Activated naive CD4-positive, alpha-beta T cell treated with anti-CD3 and anti-CD28 coated beads for 36 hours (primary cell): ENCODE data around the gene TP73. TPM values are rescaled to one million over a fixed set of nuclear protein-coding genes. Genes with fewer than 3 reads are reported as not detected.
"Not testable (repeated sequence)": the region's sequence is repeated elsewhere in the genome, so short reads cannot be mapped to it uniquely, and the experiment has no call there.

ENCODE experiments used
- CTCF ChIA-PET: fragments of 350-600 bp; sonication (Branson Sonifier 250); formaldehyde crosslinking; loops from one replicate; lab custom pipeline; 2021; ENCODE audit warnings: antibody characterized with exemption; lab: Charles Lee
- DNase-seq: peaks from one replicate; pipeline ENCODE4 v3.0.0-alpha.2; 2020
- H3K27ac Mint-ChIP-seq: one replicate; pipeline ENCODE4 v1.8.0; 2021; ENCODE audit warnings: mild to moderate bottlenecking, mixed read lengths
- H3K27me3 Mint-ChIP-seq: one replicate; pipeline ENCODE4 v1.8.0; 2021; ENCODE audit warnings: low read depth, mixed read lengths
- H3K36me3 Mint-ChIP-seq: one replicate; pipeline ENCODE4 v1.8.0; 2021; ENCODE audit warnings: low read depth, mixed read lengths
- H3K4me1 Mint-ChIP-seq: one replicate; pipeline ENCODE4 v1.8.0; 2021; ENCODE audit warnings: low read depth, mixed read lengths
- H3K4me3 Mint-ChIP-seq: one replicate; pipeline ENCODE4 v1.8.0; 2021; ENCODE audit warnings: mild to moderate bottlenecking, moderate library complexity, mixed read lengths
- H3K9me3 Mint-ChIP-seq: one replicate; pipeline ENCODE4 v1.8.0; 2021; ENCODE audit warnings: mixed read lengths
- intact Hi-C: fragments of 100-400 bp; cut with micrococcal nuclease; formaldehyde crosslinking; loops from one replicate; pipeline ENCODE4 v1.15.1; 2023
- total RNA-seq, 2 experiments: library from RNA; stranded (reverse); gene quantifications; one replicate each; pipeline ENCODE4 v1.2.3, GENCODE V29; 2021

The TP73 gene
- total RNA-seq, 2 experiments from 2014 or later: 0.20 to 0.43 TPM

- CTCF ChIA-PET: interaction anchor here (0.5 to 0.6 kb wide), 2 partner anchors 9 to 125 kb away, joined by 3 read pairs; no protein-coding TSS in a partner anchor
- intact Hi-C loops: no loop called here
These were observed 41.7 kb upstream of the TP73 start for GRCh38 chr1:3610527-3611169.

GRCh38 chr1:3611170-3612019, 40.9 kb upstream of the TP73 start, which contains the start of gene MEGF6:
TSS of gene MEGF6 (minus strand) at chr1:3611508. CDS start at chr1:3611268, 240 bp downstream.
- intact Hi-C loops: no loop called here
- peak; percentile 49 for DNase-seq
- peak within 1 kb of the TSS; percentile 66 for H3K4me3 Mint-ChIP-seq
- CTCF ChIA-PET: interaction anchor here (0.6 kb wide), 1 partner anchor 126 kb away, joined by 3 read pairs; no protein-coding TSS in a partner anchor
- H3K27ac Mint-ChIP-seq: no peak within 1 kb of the TSS
- H3K36me3 Mint-ChIP-seq: no peaks in the 10 kb centered on the region
- peaks cover 10% of the 10 kb centered on the region for H3K27me3 Mint-ChIP-seq
- no peaks in the 10 kb centered on the region for H3K9me3 Mint-ChIP-seq
- peaks cover 10% of the 10 kb centered on the region for H3K4me1 Mint-ChIP-seq

More at GRCh38 chr1:3610527-3611169, 41.7 kb upstream of the TP73 start:
- peak overlapping the region; percentile 62 for H3K4me3 Mint-ChIP-seq
- H3K27me3 Mint-ChIP-seq: peaks cover 10% of the 10 kb centered on the region
- peaks cover 10% of the 10 kb centered on the region for H3K4me1 Mint-ChIP-seq
- H3K9me3 Mint-ChIP-seq: no peaks in the 10 kb centered on the region
- H3K36me3 Mint-ChIP-seq: no peaks in the 10 kb centered on the region
- DNase-seq: peak; percentile 19
- H3K27ac Mint-ChIP-seq: no peak overlapping the region

GRCh38 chr1:3612123-3612522, 40.2 kb upstream of the TP73 start:
- no peak for DNase-seq
- CTCF ChIA-PET: no interaction called here
- H3K9me3 Mint-ChIP-seq: no peaks in the 10 kb centered on the region
- no peak overlapping the region for H3K27ac Mint-ChIP-seq
- H3K36me3 Mint-ChIP-seq: no peaks in the 10 kb centered on the region
- peaks cover 10% of the 10 kb centered on the region for H3K27me3 Mint-ChIP-seq
- peaks cover 10% of the 10 kb centered on the region for H3K4me1 Mint-ChIP-seq
- intact Hi-C loops: no loop called here
- peak overlapping the region; percentile 66 for H3K4me3 Mint-ChIP-seq

DNA sequence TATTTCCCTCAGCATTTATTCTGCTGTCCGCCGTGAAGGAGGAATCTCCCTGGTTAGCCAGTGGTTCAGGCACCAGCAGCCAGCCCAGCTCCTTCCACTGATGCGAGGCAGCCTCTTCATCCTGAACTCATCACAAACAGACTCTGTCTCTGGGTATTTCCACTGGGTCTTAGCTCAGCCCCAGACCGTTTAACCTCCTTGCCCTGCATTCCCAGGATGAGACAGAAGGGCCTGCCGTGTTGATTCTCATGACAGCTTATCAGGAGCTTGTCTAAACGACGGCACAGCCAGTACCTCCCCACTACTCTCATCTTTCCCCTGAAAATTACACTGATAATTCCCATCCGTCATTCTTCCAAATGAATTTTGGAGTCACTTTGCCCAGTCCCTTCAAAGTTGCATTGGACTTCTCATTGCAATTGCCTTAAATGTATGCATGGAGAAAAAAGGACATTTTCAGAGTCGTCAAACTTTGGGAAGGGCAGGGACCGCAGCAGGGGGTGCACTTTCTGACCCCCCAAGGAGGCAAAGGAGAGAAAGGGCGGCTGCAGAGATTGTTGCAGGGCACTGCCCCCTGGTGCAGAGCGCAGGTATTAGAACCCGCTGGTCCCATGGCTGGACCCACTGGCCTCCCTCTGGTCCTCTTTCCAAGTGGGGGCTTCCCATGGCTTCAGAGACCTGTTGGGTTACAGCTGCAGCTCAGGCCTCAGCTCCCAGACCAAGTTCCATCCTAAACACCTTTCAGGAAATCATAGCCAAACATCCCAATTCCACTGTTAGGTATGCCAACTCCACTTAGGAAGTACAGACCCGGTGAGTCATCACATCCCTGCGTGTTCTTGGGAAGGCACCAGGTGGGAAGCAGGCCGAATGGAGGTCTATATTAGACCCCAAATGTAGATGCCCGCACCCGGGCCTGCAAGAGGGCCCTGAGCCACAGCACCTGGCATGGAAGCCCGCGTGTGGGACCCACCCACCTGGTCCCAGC, 37.3 kb upstream of the TP73 start:
- intact Hi-C loops: no loop called here
- DNase-seq: peak; percentile 23

DNA sequence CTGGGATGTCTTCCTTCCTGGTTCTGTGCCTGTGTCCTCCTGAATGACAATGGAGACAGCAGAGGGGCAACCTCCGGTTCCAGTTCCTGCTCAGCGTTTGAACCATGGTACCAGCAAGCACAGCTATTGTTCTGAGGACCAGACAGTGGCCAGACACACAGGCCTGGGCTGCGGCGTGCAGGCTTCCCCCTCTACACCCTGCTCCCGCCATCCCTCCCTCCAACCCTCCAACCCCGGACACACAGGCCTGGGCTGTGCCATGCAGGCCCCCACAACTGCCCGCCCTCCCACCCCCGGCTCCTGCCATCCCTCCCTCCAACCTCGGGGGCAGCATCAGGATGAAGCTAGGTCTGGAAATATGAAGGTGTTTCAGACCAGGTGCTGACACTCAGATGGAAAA, 35.5 kb upstream of the TP73 start:
- Mint-ChIP-seq H3K27ac (no peak overlapping the region), H3K9me3 (no peaks in the 10 kb centered on the region), H3K4me1 (peaks cover 10% of the 10 kb centered on the region), H3K27me3 (no peaks in the 10 kb centered on the region), H3K4me3 (no peak overlapping the region), H3K36me3 (no peaks in the 10 kb centered on the region)
- intact Hi-C loops: no loop called here
- CTCF ChIA-PET: interaction anchor here (1.3 kb wide), 1 partner anchor 52 kb away, joined by 6 read pairs; no protein-coding TSS in a partner anchor
- DNase-seq: no peak

More for the DNA sequence above, 37.3 kb upstream of the TP73 start:
- H3K9me3 Mint-ChIP-seq: no peaks in the 10 kb centered on the region
- peaks cover 13% of the 10 kb centered on the region for H3K4me1 Mint-ChIP-seq
- H3K27ac Mint-ChIP-seq: no peak overlapping the region
- H3K27me3 Mint-ChIP-seq: peaks cover 5% of the 10 kb centered on the region
- H3K36me3 Mint-ChIP-seq: no peaks in the 10 kb centered on the region
- no peak overlapping the region for H3K4me3 Mint-ChIP-seq
- CTCF ChIA-PET: interaction anchor here (0.8 to 2.2 kb wide), 5 partner anchors 13 to 124 kb away, joined by 3 to 6 read pairs (median 4); no protein-coding TSS in a partner anchor

DNA sequence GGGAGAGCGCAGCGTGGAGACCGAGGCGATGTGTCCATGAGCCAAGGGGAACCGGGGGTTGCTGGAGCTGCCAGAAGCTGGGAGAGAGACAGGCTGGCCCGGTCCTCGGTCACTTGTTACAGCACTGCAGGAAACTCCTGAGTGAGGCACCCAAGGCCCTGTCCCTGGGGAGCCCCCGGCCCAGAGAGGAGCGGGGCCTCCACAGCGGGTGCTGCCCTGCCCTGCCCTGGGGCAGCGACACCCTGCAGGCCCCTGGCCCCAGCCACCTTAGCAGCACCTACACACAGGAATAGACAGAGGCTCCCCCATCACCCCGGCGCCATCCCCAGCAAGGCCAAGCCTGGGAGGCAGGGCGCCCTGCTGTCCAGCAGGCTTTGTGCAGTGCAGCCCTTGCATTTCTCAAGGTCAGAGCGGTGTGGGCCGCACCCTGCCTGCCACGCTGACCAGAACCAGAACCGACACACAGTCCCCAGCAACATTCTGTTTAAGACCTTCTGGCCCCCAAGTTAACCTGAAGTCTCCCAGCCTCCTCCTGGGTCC, 34.4 kb upstream of the TP73 start:
- Mint-ChIP-seq H3K27me3 (no peaks in the 10 kb centered on the region), H3K36me3 (no peaks in the 10 kb centered on the region), H3K27ac (no peak overlapping the region), H3K9me3 (no peaks in the 10 kb centered on the region), H3K4me1 (peaks cover 8% of the 10 kb centered on the region), H3K4me3 (no peak overlapping the region)
- intact Hi-C loops: loop anchor here (2.0 kb wide), 1 partner anchor 107 kb away; no protein-coding TSS in a partner anchor
- no peak for DNase-seq
- CTCF ChIA-PET: interaction anchor here (0.7 to 2.6 kb wide), 2 partner anchors 99 to 165 kb away, joined by 3 to 15 read pairs; no protein-coding TSS in a partner anchor

GRCh38 chr1:3618531-3618880, 33.8 kb upstream of the TP73 start:
- no peak for DNase-seq
- no peaks in the 10 kb centered on the region for H3K9me3 Mint-ChIP-seq
- peaks cover 14% of the 10 kb centered on the region for H3K4me1 Mint-ChIP-seq
- intact Hi-C loops: loop anchor here (2.0 kb wide), 1 partner anchor 106 kb away; no protein-coding TSS in a partner anchor
- no peaks in the 10 kb centered on the region for H3K36me3 Mint-ChIP-seq
- CTCF ChIA-PET: interaction anchor here (0.8 to 3.9 kb wide), 12 partner anchors 9 to 165 kb away, joined by 3 to 25 read pairs (median 5); partner anchors contain the start of gene TP73
- no peaks in the 10 kb centered on the region for H3K27me3 Mint-ChIP-seq
- no peak overlapping the region for H3K27ac Mint-ChIP-seq
- H3K4me3 Mint-ChIP-seq: no peak overlapping the region

DNA sequence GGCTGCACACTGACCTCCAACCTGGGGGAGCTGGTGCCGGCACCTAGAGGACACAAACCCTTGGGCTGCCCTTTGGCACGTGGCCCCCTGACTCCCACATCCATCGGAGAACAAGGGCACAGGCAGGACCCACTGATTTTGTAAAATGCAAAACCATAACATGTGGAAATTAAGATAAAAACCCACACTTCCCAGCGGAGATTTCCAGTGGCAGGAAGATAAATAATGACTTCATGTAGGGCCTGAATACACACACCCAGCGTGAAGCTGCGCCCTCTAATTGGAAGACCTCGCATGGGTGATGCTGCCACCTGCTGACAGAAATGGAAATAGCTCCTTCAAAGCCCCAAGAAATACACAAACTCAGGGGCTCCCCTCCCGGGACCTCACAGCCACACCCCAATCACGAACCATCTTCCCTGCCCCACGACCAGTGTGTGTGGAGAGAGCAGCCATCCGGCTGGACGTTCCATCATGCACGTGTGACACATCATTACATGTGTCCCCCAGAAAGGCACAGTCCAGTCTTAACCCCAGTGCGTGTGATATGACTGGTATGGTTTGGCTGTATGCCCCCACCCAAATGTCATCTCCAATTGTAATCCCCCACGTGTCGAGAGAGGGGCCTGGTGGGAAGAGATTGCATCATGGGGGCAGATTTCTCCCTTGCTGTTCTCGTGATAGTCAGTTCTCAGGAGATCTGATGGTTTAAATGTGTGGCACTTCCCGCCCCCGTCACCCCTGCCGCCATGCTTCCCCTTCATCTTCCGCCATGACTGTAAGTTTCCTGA, 33.2 kb upstream of the TP73 start:
- Mint-ChIP-seq H3K27me3 (no peaks in the 10 kb centered on the region), H3K27ac (no peak overlapping the region), H3K9me3 (no peaks in the 10 kb centered on the region), H3K4me1 (peaks cover 20% of the 10 kb centered on the region), H3K4me3 (no peak overlapping the region), H3K36me3 (no peaks in the 10 kb centered on the region)
- intact Hi-C loops: loop anchor here (1.0 to 2.0 kb wide), 4 partner anchors 54 to 166 kb away; no protein-coding TSS in a partner anchor
- DNase-seq: peak; percentile 81
- CTCF ChIA-PET: interaction anchor here (0.6 to 3.9 kb wide), 14 partner anchors 9 to 166 kb away, joined by 3 to 25 read pairs (median 4); partner anchors contain the start of gene TP73

GRCh38 chr1:3620708-3621107, 31.6 kb upstream of the TP73 start:
- Mint-ChIP-seq H3K27ac (no peak overlapping the region), H3K4me3 (no peak overlapping the region), H3K27me3 (no peaks in the 10 kb centered on the region), H3K36me3 (no peaks in the 10 kb centered on the region), H3K4me1 (peaks cover 26% of the 10 kb centered on the region), H3K9me3 (no peaks in the 10 kb centered on the region)
- intact Hi-C loops: no loop called here
- no peak for DNase-seq
- CTCF ChIA-PET: interaction anchor here (0.6 to 3.9 kb wide), 10 partner anchors 15 to 168 kb away, joined by 3 to 25 read pairs (median 6); no protein-coding TSS in a partner anchor

DNA sequence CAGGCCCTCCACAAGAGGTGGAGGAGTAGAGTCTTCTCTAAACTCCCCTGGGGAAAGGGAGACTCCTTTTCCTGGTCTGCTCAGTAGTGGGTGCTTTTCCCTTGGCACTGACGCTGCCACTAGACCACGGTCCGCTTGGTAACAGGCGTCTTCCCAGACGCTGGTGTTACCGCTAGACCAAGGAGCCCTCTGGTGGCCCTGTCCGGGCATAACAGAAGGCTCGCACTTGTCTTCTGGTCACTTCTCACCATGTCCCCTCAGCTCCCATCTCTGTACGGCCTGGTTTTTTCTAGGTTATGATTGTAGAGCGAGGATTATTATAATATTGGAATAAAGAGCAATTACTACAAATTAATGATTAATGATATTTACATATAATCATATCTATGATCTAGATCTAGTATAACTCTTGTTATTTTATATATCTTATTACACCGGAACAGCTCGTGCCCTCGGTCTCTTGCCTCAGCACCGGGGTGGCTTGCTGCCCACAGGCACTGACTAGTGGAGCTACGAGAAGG, 31.1 kb upstream of the TP73 start:
- H3K27me3 Mint-ChIP-seq, H3K27ac Mint-ChIP-seq, H3K36me3 Mint-ChIP-seq, H3K4me3 Mint-ChIP-seq, intact Hi-C loops, H3K9me3 Mint-ChIP-seq: not testable (repeated sequence)
- peaks cover 31% of the 10 kb centered on the region for H3K4me1 Mint-ChIP-seq
- CTCF ChIA-PET: interaction anchor here (0.6 to 3.9 kb wide), 13 partner anchors 11 to 168 kb away, joined by 3 to 25 read pairs (median 5); no protein-coding TSS in a partner anchor
- DNase-seq: peak; percentile 23
